HG03039 (cell line): ENCODE results near the gene CHST3.
"Not testable (repeated sequence)": the region's sequence is repeated elsewhere in the genome, so short reads cannot be mapped to it uniquely, and the experiment has no call there.

Source experiments
- ATAC-seq: cut with Tn5 transposase; IDR thresholded peaks from one replicate; pipeline ENCODE4 v1.9.1; 2021; ENCODE audit warnings: mild to moderate bottlenecking, moderate library complexity; ENCODE audit not compliant: unreplicated experiment

The CHST3 gene

GRCh38 chr10:71964098-71964742, at the start of gene CHST3:
CHST3 (plus strand) TSS chr10:71964395; CDS start chr10:72005843, 41,448 bp downstream.
- ATAC-seq: no peak

GRCh38 chr10:71916827-71917226, 47.4 kb upstream of the CHST3 start:
- no peak for ATAC-seq

- ATAC-seq: no peak
These were observed 45.2 kb upstream of the CHST3 start for GRCh38 chr10:71918992-71919391.

GRCh38 chr10:71919956-71920539, 44.1 kb upstream of the CHST3 start:
- ATAC-seq: not testable (repeated sequence)

- ATAC-seq: no peak
These were observed 43.5 kb upstream of the CHST3 start for GRCh38 chr10:71920540-71921323.

- ATAC-seq: no peak
These were observed 42.7 kb upstream of the CHST3 start for GRCh38 chr10:71921324-71922027.

- no peak for ATAC-seq
These were observed 41.0 kb upstream of the CHST3 start for GRCh38 chr10:71923138-71923692.

- ATAC-seq: no peak
These were observed 39.4 kb upstream of the CHST3 start for GRCh38 chr10:71924771-71925170.

GRCh38 chr10:71927159-71927558, 37.0 kb upstream of the CHST3 start:
- no peak for ATAC-seq

GRCh38 chr10:71927776-71928592, 36.2 kb upstream of the CHST3 start:
- no peak for ATAC-seq

- no peak for ATAC-seq
These were observed 32.9 kb upstream of the CHST3 start for GRCh38 chr10:71931295-71931694.

- ATAC-seq: no peak
These were observed 30.5 kb upstream of the CHST3 start for GRCh38 chr10:71933651-71934050.

GRCh38 chr10:71938211-71938610, 26.0 kb upstream of the CHST3 start:
- ATAC-seq: no peak

GRCh38 chr10:71939304-71939703, 24.9 kb upstream of the CHST3 start:
- ATAC-seq: no peak

- no peak for ATAC-seq
These were observed 24.2 kb upstream of the CHST3 start for GRCh38 chr10:71939861-71940474.

- ATAC-seq: no peak
These were observed 23.4 kb upstream of the CHST3 start for GRCh38 chr10:71940752-71941151.

GRCh38 chr10:71941318-71941717, 22.9 kb upstream of the CHST3 start:
- no peak for ATAC-seq

GRCh38 chr10:71945819-71946474, 18.2 kb upstream of the CHST3 start:
- ATAC-seq: no peak

- ATAC-seq: no peak
These were observed 17.5 kb upstream of the CHST3 start for GRCh38 chr10:71946700-71947099.
